Osteocyte (in vitro differentiated cells): Measurements from ENCODE around the gene OBP2A. TPM values are rescaled to one million over a fixed set of nuclear protein-coding genes. Genes with fewer than 3 reads are reported as not detected.

ENCODE experiments used
- DNase-seq: peaks from one replicate; pipeline ENCODE4 v3.0.0; 2021; ENCODE audit warnings: mixed read lengths; ENCODE audit not compliant: unreplicated experiment; ENCODE audit errors: extremely low spot score
- H3K27ac Mint-ChIP-seq: one replicate; pipeline ENCODE4 v1.8.0; 2021; ENCODE audit warnings: mild to moderate bottlenecking, mixed read lengths; ENCODE audit not compliant: unreplicated experiment
- H3K27me3 Mint-ChIP-seq: one replicate; pipeline ENCODE4 v1.8.0; 2021; ENCODE audit warnings: mixed read lengths; ENCODE audit not compliant: unreplicated experiment
- H3K36me3 Mint-ChIP-seq: one replicate; pipeline ENCODE4 v1.8.0; 2021; ENCODE audit warnings: mixed read lengths; ENCODE audit not compliant: unreplicated experiment
- H3K4me1 Mint-ChIP-seq: one replicate; pipeline ENCODE4 v1.8.0; 2021; ENCODE audit warnings: mixed read lengths; ENCODE audit not compliant: unreplicated experiment
- H3K4me3 Mint-ChIP-seq: one replicate; pipeline ENCODE4 v1.8.0; 2021; ENCODE audit warnings: mild to moderate bottlenecking, moderate library complexity, mixed read lengths; ENCODE audit not compliant: unreplicated experiment
- H3K9me3 Mint-ChIP-seq: one replicate; pipeline ENCODE4 v1.8.0; 2021; ENCODE audit warnings: mixed read lengths; ENCODE audit not compliant: unreplicated experiment
- CTCF ChIP-seq: fragments of 200-600 bp; sonication (generic); IDR thresholded peaks from 2 replicates; pipeline ENCODE4 v1.5.0; 2021; ENCODE audit warnings: antibody characterized with exemption, mild to moderate bottlenecking, moderate library complexity
- total RNA-seq: library from RNA; stranded (reverse); gene quantifications from 2 replicates; pipeline ENCODE4 v1.2.1, GENCODE V29; 2021

OBP2A gene
- total RNA-seq, 1 donor from 2014 or later: not detected

DNA sequence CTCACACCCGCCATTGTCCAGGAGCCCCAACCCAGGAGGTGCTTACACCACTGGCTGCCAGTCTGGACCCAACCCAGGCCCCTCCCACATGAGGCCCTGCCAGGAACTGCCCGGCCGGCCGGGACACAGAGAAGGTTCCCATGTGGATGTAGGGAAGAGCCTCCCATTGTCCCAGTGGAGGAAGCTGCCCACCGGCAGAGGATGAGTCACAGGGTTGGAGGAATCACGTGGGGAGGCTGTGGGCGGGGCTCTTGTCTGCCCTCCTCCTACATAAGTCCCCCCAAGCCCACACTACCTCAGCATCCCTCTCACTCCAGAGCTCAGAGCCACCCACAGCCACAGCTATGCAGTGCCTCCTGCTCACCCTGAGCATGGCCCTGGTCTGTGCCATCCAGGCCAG is 41.7 kb downstream of the OBP2A start:
- H3K4me1 Mint-ChIP-seq: no peaks in the 10 kb centered on the region
- H3K9me3 Mint-ChIP-seq: no peaks in the 10 kb centered on the region
- no peaks in the 10 kb centered on the region for H3K36me3 Mint-ChIP-seq
- H3K27ac Mint-ChIP-seq: no peak overlapping the region
- H3K4me3 Mint-ChIP-seq: no peak overlapping the region
- no peak for DNase-seq
- peaks cover 2% of the 10 kb centered on the region for H3K27me3 Mint-ChIP-seq
- no peak for TF ChIP-seq CTCF

- Mint-ChIP-seq H3K27ac (no peak overlapping the region), H3K27me3 (peaks cover 2% of the 10 kb centered on the region), H3K36me3 (no peaks in the 10 kb centered on the region), H3K4me1 (no peaks in the 10 kb centered on the region), H3K9me3 (no peaks in the 10 kb centered on the region), H3K4me3 (no peak overlapping the region)
- no peak for DNase-seq
- TF ChIP-seq CTCF: no peak
Measured at GRCh38 chr9:135588371-135588770, 42.4 kb downstream of the OBP2A start.

GRCh38 chr9:135588886-135589595 is 43.1 kb downstream of the OBP2A start:
- H3K4me3 Mint-ChIP-seq: no peak overlapping the region
- no peaks in the 10 kb centered on the region for H3K36me3 Mint-ChIP-seq
- peaks cover 2% of the 10 kb centered on the region for H3K27me3 Mint-ChIP-seq
- no peak for TF ChIP-seq CTCF
- H3K4me1 Mint-ChIP-seq: no peaks in the 10 kb centered on the region
- no peak overlapping the region for H3K27ac Mint-ChIP-seq
- no peak for DNase-seq
- no peaks in the 10 kb centered on the region for H3K9me3 Mint-ChIP-seq

GRCh38 chr9:135589596-135590485 is 43.9 kb downstream of the OBP2A start:
- DNase-seq: no peak
- TF ChIP-seq CTCF: no peak
- Mint-ChIP-seq H3K36me3 (no peaks in the 10 kb centered on the region), H3K9me3 (no peaks in the 10 kb centered on the region), H3K27ac (no peak overlapping the region), H3K27me3 (peaks cover 2% of the 10 kb centered on the region), H3K4me3 (no peak overlapping the region), H3K4me1 (no peaks in the 10 kb centered on the region)

- no peak for TF ChIP-seq CTCF
- Mint-ChIP-seq H3K27ac (no peak overlapping the region), H3K27me3 (no peaks in the 10 kb centered on the region), H3K4me1 (no peaks in the 10 kb centered on the region), H3K9me3 (no peaks in the 10 kb centered on the region), H3K36me3 (no peaks in the 10 kb centered on the region), H3K4me3 (no peak overlapping the region)
- no peak for DNase-seq
Measured at GRCh38 chr9:135590486-135591079, 44.7 kb downstream of the OBP2A start.
